HG03025 (cell line): ENCODE results near the gene DISP3.

Experiments used
- ATAC-seq: cut with Tn5 transposase; IDR thresholded peaks from one replicate; pipeline ENCODE4 v1.9.1; 2021; ENCODE audit warnings: mild to moderate bottlenecking, moderate library complexity; ENCODE audit not compliant: unreplicated experiment, low FRiP score

Gene DISP3

DNA sequence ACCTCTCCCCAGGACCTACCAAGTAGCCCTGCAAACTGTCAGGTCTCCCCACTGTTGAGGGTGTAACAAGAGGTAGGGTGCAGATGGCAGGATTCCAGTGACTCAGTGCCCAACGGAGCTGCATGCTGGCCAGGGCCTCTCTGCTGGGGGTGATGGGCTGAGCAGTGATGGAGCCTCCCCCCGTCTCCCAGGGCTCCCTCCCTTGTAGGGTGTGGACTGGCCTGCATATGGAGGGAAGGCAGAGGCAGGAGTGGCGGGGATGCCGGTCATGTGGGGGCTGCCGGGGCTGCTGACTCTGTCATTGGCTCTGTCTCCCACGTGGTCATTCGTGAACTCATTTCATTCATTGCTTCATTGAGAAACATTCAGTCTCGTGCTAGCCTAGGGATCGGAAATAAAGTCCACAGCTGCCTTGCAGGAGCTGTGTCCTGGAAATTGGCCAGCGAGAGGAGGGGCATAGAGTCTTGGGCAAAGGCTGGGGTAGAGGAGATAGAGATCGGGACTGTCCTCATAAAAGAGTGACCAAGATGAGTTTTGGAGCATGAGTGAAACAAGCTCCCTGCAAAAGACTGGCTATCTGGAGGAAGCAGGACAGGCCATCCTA, 22.9 kb upstream of the DISP3 start:
- ATAC-seq, result no peak

DNA sequence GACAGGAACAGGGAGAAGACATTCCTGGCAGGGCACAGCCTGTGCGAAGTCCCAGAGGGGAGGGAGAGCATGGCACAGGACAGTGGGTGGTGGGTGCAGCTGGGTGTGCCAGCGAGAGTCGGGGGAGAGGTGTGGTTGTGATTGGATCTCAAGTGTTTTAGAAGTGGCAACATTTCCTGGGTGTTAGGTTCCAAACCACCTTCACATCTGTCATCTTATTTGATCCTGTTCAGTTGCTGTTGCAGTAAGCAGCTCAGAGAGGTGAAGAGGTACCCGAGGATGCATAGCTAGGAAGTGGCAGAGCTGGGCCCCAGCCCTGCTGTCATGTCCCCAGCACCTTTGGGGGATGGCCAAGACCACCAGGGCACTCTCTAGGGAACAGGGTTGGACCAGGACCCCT, 22.0 kb upstream of the DISP3 start:
- no peak for ATAC-seq

DNA sequence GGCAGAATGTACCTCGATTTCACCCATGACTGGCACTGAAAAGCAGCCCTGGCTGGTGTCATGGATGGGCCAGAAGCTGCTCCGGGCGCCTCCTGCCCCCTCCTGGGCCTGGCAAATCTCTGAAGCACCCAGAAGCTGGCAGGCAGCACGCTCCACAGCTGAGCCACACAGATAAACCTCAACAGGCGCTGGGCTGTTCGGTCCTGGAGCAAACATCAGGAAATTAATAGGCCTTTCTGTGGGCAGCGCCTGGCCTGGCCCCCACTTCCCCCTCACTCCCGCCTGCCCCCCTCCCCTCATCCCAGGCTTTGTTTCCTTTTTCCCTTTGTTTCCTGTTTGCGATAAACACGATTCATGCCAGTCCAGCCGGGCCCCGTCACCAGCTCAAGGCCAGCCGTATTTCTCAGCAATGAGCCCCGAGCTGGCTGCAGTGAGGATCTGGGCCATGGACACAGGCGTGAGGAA, 20.1 kb upstream of the DISP3 start:
- ATAC-seq, result no peak

DNA sequence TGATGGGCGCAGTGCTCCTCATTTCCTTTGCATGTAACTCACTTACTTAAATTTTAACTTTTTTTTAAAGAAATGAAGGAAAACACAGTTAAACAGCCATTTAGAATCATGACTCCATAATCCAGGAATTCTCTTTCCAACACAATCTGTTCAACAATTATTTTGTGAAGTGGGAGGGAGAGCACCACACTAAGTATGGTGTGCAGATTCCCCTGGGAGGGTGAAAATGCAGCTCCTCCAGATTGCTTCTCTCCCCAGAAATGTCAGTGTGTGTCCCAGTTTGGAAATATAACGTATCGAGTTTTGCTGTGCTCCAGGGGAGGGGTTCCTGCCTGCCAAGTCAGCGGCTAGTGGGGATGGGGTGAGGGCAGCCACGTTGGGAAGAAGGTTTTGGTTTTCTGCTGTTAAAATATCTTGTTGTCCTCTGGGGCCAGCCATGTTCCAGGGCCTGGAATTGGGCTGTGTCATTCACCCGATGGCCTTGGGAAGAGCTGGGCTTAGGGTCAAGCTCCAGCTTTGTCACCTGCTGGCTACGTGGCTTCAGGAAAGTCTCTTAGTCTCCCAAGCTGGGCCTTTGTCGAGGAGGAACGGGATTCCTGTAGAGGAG, 17.3 kb upstream of the DISP3 start:
- ATAC-seq, result no peak

DNA sequence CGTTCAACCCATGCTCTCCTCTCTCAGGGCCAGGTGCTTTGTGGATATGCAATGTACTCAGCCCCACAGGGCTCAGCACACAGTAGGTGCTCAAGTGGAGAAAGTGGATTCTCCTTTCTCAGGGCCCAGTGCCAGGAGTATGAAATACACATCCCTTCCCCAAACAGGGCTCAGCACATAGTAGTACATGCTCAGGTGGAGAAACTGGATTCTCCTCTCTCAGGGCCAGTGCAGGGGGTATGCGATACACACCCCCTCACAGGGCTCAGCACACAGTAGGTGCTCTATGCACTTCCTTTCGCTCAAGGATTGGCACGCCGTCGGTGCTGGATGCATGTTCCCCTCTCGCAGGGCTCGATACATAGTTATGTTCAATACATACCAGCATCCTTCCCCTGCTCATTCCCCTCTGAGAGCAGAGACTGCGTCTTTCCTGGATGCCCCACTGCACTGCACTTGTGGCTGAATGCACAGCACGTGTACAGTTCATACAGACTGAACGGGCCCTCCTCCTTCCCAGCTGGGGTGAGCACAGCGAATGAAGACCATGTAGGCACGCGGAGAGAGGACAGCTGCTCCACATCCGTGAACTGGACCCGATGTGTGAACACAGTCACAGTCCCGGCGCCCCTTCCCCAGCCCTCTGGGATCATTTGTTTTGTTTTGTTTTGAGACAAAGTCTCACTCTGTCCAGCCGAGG, 16.6 kb upstream of the DISP3 start:
- ATAC-seq, result no peak

DNA sequence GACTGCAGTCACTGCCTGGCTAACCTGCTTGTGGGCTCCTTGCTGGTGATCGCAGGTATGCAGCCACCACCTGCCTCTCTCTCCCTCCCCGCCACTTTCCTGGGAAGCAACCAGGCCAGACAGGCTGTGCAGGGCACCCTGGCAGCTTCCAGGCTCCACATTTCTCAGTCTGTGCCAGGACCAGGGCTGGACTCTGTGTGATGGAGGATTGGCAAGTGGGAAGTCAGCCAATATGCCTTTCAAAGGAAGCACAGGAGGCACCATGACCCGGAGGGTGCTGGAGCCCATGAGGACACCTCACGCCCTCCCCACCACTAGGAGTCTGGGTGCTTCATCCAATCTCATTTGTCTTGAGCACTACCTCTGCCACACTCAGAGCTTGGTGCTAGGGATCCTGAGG, 15.8 kb upstream of the DISP3 start:
- no peak for ATAC-seq

DNA sequence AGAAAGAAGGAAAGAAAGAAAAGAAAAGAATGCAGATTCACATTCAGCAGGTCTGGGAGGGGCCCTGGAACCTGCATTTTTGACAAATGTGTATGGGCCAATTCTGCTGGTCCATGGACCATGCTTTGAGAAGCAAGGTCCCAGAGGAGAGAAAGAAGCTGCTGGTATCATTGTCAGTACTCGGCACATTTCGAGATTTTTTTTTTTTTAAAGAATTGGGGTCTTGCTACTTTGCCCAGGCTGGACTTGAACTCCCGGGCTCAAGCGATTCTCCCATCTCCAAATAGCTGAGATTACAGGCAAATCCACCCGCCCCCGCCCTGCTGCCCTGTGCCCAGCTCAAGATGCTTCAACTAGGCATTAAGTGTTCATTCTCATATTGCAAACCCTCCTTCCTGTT, 13.6 kb upstream of the DISP3 start:
- ATAC-seq, result no peak

DNA sequence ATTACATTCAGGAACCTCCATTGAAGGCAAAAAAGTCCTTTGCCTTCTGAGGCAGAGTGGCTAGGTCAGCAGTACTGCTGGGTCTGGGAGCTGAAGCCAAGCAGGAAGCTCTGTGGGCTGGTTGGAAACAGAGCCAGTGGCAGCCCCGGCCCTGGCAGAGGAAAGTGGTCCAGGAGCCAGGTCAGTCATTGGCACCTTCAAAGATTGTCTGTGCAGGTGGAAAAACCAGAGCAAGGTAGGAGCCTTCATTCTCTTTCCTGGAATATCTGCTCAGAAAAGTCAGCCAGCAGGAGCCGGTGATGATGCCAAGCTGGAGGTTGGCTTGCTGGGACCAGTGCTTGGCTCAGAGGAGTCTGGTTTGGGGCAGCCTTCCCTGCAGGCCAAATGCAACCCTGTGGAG, 12.5 kb upstream of the DISP3 start:
- no peak for ATAC-seq

DNA sequence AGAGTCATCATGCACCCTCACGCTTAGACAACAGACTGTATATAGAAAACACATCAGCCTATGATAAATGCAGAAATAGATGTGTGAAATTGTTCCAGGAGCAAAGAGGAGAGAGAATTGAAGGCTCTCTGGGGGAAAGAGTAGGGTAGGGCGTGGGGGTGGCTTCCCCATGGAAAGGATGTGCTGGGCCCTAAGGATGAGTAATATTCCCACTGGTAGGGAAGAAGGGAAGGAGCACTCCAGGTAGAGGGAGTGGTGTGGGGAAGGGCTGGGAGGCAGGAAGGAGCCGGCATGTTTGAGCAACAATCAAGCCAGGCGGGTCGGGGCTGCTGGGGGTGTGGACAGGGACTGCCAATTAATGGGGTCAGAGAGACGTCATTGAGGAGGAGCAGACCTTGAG, 10.1 kb upstream of the DISP3 start:
- no peak for ATAC-seq

DNA sequence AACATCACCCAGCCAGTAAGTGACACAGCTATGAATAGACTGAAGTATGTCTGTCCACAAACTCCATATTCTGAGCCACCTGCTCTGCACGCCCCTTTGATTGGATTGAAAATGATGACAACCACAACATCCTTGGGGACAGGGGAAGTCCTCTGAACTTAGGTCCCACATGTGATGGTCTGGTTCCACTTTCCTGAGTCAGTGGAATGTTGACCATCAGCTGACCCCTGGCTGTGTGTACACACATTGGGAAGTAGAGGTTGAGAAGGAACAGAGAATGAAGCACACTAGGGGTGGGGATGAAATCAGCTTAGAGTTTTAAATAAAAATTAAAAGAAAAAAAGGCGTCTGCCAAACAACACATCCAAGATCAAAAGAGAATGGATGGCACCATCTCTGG, 8.0 kb upstream of the DISP3 start:
- no peak for ATAC-seq

DNA sequence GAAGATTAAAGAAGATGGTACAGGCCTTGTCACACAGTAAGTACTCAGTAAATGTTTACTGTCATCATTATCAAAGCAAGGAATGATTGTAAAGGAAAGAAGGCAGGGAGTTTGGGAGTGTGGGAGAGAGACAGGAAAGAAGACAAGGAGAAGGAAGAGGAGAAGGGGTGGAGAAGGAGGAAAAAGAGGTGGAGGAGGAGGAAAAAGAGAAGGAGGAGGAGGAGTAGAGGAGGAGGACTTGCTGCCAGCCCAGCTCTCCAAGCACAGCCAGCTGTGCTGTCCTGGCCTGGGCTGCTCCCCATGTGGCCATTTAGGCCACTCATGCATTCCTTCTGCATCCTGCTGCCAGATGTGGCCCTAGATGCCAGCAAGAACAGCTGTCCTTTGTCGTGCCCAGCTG, 7.5 kb upstream of the DISP3 start:
- no peak for ATAC-seq

DNA sequence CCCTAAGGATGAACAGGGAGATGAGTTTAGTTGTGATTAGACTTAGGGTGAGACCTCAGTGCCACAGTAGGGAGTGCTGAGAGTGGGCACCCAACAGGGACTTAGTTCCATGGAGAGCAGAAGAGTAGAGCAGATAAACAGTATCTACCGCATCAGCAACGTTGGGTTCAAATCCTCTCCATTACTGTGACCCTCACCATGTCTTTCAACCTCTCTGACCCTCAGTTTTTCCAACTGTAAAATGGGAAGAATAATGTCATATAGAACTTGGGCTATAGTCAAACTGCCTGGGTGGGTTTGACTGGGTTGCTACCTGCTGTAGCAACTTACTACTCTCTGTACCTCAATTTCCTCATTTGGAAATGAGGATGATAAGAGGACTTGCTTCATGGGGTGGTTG, 6.7 kb upstream of the DISP3 start:
- no peak for ATAC-seq

DNA sequence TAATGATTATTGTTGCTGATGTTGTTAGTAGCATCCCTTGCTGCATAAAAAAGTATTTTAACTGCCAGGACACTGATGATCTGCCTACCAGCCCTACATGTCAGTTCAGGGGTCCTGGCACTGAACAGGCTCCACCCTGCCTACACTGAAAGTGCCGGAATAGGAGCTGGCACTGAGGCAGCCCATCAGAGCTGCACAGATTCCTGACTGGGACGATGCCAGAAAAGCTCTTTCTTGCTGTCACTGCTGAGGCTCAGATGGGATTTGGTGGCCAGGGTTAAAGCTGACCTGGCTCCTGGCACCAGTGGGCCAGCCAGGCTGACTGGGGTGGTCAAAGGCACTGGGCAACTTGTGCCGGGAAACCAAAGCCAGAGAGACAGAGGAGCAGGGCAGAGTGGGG, 6.2 kb upstream of the DISP3 start:
- no peak for ATAC-seq

DNA sequence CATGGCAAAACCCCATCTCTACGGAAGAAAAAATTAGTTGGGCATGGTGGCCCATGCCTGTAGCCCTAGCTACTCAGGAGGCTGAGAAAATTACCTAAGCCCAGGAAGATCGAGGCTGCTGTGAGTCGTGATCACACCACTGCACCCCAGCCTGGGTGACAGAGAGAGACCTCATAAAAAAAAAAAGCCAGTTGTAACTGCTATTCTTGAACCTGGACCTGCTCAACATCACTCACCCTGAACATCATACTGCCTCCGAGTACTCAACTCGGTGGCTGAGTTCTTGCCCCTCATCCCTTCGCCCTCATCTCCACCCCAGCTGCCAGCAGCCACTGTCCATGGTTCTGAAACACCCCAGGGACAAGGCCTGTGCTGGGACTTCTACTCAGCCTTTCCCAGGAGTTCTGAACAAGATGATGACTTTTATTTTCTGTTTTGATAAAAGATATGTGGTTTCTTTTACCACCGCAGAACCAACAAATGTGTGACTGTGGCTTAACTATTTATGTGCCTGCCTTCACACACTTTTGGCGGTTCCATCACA, 5.4 kb upstream of the DISP3 start:
- ATAC-seq, result no peak

DNA sequence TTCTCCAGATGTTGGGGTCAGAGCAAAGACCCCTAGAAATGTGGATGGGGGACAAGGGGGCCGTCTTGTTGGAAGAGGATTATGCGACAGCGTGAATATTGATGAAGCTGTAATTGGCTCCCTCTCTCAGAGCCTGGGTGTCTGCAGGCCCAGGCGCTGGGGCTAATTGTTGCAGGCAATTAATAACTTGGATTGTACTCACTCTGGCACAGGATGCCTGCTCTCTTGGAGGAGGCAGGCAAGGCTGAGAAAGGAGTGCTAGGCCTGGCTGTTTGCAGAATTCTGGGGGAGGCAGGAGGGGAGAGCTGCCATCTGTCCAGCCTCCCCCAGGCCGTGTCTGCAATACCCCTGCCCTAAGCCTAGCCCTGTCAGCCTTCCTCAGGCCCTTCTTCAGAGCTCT, 4.1 kb upstream of the DISP3 start:
- no peak for ATAC-seq

DNA sequence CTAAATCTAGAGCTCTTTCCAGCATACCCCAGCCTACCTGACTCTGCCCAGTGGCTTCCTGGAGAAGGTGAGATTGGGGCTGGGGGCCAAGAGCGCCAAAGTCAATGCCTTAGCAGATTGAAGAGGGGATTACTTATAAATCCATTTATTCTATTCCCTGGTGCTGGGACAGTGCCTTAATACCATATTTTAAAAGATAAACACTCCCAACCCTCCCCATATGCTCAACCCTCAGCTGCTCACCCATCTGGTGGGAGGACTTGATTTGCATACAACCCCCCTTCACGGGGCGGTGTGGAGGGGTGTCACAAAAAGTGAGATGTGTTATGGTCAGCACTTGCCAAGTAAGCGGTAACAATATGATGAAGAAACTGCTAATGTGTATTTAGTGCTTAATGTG, 3.2 kb upstream of the DISP3 start:
- no peak for ATAC-seq

DNA sequence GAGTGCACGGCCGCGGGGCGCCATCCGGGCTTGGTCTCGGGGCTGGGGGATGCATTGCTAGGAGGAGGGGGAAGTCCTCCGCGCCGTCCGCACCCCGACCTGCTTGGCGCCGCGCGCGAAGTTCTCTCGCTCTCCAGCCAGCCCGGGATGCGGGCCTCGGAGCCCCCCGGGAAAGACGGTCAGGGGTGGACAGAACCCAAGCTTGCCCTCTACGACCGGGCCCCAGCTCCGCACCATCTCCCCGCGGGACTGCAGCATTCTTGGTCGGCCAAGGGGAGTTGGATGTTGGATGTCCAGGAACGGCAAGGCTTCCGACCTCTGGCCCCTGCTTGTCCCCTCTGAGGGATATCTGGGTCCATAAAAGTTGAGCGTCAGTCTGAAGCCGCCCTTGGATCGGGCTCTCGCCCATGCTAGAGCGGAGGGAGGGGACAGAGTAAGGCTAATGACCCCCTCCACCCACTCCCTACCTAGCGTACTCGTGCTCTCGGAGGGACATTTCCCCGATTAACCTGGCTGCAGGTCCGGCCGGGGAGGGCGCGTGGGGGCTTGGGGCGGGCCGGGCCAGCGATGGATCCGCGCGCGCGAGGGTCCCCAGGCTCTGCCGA, 522 bp downstream of the DISP3 start:
- ATAC-seq, result no peak

DNA sequence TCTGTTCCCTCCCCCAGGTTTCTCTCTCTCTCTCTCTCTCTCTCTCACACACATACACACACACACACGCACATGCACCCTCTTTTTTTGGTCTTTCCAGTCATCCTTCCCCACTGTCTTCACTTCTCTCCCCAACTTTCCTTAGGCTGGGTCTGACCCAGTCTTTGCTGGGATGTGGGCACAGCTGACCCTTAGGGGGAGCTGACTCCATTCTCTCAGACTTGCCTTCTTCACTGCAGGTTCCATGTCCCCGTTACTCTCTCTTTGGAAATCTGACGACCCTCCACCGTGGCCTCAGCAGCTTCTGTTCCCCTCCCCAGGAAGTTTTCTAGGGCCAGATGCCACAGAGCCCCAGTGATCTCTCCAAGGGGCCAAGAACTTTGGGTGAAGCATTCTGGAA, 2.1 kb downstream of the DISP3 start:
- ATAC-seq, result no peak

DNA sequence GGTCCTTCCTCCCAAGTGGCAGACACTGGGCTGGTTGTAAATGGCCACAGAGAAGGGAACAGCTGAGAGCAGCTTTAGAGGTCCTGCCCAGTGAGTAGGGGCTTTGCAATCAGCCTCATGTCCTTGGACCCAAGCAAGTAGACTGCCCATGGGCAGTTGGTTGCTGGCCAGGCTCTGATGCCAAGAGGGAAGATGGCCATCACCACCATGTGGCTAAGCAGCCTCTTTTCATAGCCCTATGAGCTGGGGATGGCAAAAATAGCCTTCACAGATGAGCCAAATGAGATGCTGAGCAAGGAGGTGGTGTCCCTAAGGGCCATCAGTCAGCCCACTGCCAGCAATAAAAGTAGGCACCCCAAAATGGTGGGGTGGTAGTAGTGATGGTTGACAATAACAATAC, 3.2 kb downstream of the DISP3 start:
- ATAC-seq, result no peak

DNA sequence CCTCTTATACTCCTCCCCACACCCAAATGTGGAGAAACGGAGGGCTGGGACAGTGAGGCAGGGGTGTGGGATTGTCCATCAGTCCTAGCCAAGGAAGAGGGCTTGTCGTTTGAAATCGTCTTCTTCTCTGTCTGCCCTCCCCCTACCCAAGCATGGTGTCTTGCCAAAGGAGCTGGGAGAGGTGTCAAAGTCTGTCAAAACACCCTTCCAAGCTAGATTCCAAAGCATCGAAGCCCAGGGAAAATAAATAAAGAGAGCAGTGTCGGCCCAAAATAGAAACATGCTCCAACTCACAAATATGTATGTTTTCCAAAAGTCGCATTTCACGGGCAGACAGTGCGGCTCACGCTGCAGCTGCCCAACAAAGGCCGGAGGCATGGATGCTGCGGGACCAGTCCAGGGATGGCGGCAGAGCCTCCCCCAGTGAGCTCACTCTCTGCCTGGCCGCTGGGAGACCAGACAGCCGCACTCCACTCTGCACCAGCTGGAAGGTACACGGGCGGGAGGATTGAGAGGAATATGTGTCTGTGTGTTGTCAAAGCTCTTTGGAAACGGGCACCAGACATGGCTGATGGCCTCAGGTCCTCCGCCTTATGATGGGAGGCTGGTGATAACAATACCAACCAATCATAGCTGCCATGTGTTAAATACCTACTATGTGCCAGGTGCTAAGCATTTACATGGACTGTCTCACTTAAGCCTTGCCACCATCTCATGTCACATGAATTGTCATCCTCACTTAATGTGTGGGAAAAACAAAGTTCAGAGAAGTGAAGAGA, 3.9 kb downstream of the DISP3 start:
- no peak for ATAC-seq
